ENCODE measurements around the gene ZBTB42. TPM values are rescaled to one million over a fixed set of nuclear protein-coding genes. Genes with fewer than 3 reads are reported as not detected.

ZBTB42 gene
- total RNA-seq, 1 donor from 2014 or later: 2.2 TPM

DNA sequence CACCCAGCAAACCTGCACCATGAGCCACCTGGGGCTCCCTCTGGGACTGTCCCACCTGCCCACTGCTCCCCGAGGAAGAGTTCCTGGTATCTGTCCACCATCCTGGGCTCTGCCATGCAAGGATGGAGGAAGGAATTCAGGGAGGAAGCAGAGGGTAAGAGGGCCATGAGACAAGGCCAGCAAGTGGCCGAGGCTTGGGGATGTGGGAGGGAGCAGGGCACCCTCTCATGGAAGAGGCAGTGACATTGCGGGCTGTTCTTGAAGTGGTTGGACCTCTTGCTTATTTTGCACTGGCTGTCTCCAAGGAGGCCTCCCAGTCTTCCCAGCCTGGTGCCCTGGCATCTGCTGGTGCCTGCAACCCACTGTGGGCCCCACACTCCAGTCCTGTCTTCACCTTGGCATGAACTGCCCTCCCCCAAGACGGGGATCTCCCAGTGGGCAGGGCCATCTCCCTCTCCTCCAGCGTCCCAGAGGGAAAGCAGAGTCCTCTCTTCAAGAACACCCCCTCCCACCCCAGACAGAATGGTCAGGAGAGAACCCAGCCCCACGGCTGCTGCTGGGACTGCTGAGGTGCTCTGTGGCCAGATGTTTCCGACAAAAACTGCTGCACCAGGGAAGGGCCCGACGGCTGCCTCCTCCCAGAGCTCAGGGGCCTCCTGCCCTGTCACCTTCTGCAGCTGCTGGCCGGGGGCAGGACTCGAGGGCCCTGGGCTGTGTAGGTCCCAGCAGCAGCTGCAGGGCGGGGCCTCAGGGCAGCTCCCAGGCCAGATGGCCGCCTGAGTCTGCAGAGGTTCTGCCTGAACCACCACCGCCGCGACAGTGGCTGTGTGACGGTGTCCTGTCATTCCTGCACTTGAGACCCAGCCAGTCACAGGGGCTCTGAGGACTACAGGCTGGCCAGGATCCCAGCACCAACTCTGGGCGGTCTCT, 3.5 kb upstream of the ZBTB42 start:
- DNase-seq (ENCODE audit: low read depth, low spot score): no peak
- H3K27ac Mint-ChIP-seq (ENCODE audit: unreplicated experiment): no peak overlapping the region
- H3K27me3 Mint-ChIP-seq (ENCODE audit: low read depth): peaks cover 54% of the 10 kb centered on the region
- no peaks in the 10 kb centered on the region for H3K36me3 Mint-ChIP-seq (ENCODE audit: low read depth)
- H3K4me3 Mint-ChIP-seq: peak overlapping the region; percentile 90
- no peaks in the 10 kb centered on the region for H3K9me3 Mint-ChIP-seq
- TF ChIP-seq, protein P1, sequence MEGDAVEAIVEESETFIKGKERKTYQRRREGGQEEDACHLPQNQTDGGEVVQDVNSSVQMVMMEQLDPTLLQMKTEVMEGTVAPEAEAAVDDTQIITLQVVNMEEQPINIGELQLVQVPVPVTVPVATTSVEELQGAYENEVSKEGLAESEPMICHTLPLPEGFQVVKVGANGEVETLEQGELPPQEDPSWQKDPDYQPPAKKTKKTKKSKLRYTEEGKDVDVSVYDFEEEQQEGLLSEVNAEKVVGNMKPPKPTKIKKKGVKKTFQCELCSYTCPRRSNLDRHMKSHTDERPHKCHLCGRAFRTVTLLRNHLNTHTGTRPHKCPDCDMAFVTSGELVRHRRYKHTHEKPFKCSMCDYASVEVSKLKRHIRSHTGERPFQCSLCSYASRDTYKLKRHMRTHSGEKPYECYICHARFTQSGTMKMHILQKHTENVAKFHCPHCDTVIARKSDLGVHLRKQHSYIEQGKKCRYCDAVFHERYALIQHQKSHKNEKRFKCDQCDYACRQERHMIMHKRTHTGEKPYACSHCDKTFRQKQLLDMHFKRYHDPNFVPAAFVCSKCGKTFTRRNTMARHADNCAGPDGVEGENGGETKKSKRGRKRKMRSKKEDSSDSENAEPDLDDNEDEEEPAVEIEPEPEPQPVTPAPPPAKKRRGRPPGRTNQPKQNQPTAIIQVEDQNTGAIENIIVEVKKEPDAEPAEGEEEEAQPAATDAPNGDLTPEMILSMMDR (conservative IDR thresholded peaks at IDR 0.05): no peak
- peaks cover 42% of the 10 kb centered on the region for H3K4me1 Mint-ChIP-seq

DNA sequence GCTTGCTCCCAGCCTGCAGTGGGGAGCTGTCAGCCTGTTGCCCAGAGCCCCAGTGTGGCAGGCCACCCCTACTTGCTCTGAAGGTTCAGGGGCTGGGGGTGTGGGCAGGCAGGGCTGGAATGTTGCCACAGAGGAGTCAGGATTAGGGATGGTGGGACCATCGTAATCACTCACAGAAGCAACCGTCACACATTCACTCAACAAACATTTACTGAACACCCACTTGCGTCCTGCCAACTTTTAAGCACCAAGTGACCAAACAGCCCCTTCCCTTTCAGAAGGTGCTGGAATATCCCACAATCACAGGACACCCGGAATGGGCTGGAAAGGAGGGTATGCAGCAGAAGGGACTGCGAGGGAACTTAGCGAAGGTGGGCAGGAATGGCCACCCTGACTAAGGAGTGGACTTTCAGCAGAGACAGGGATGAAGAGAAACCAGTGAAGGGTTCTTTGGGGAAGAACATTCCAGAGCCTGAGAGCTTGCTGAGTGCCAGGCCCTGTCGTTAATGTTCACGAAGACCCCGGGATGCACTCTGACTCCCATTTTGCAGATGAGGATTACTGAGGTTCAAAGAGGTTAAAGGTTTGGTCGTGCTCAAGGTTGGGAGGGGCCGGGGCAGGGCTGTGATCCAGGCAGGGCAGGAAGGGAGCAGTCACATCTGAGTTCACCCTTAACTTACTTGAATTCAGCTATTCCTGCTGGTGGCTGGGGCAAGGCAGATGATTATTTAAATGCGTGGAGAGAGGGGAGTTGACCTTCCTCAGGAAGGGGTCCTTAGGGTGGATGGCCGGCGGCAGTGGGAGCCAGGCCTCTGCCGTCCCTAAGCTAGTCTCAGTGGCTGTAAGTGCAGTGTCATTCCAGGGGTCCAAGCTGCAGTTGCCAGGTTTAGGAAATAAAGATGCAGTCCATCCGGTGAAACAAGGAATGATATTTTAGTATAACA, 2.3 kb upstream of the ZBTB42 start:
- Mint-ChIP-seq H3K4me3 (peak overlapping the region; percentile 90), H3K4me1 (peaks cover 33% of the 10 kb centered on the region), H3K27ac (ENCODE audit: unreplicated experiment) (no peak overlapping the region), H3K27me3 (ENCODE audit: low read depth) (peaks cover 58% of the 10 kb centered on the region), H3K9me3 (no peaks in the 10 kb centered on the region), H3K36me3 (ENCODE audit: low read depth) (no peaks in the 10 kb centered on the region)
- DNase-seq (ENCODE audit: low read depth, low spot score): no peak
- TF ChIP-seq, protein P1 (conservative IDR thresholded peaks at IDR 0.05): no peak

DNA sequence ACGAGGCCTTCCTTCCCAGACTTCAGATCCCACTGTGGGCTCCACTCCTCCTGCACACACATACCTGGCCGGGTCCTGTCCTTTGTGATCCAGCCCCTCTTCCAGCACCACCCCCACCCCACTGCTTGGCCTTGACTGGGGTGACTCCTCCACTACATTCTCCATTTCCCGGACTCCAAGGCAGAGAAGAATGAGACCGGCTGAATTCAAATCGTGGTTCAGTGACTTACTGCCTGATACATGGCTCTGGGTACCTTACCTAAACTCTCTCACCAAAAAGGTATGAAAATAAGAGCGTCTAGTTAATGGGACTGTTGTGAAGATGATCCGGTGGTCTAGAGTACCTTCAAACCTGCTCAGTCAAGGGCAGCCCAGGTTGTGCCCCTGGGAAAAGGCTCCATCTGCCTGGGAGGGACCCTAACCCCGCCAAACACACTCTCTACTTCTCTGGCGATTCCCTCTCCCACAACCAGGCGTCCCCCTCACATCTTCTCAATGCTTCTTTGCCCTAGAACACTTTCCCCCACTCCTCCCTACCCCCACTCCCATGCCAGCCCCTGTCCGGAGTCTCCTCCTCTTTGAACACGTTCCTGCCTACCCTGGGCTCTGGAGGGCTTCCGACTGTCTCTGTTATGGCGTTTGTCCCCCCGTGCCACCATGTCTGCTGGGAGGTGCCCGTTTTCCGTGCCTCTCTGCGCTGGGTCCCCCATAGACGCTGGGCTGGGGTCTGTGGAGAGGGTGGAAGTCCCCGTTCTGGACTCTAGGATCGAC, 1.5 kb upstream of the ZBTB42 start:
- H3K36me3 Mint-ChIP-seq (ENCODE audit: low read depth): no peaks in the 10 kb centered on the region
- no peak for DNase-seq (ENCODE audit: low read depth, low spot score)
- no peak overlapping the region for H3K27ac Mint-ChIP-seq (ENCODE audit: unreplicated experiment)

GRCh38 chr14:104800015-104800770, 708 bp upstream of the ZBTB42 start:
- H3K4me3 Mint-ChIP-seq: peak overlapping the region; percentile 90

More for the DNA sequence above, 1.5 kb upstream of the ZBTB42 start:
- TF ChIP-seq, protein P1 (conservative IDR thresholded peaks at IDR 0.05): peak; percentile 12
- H3K4me1 Mint-ChIP-seq: peaks cover 24% of the 10 kb centered on the region
- H3K27me3 Mint-ChIP-seq (ENCODE audit: low read depth): peaks cover 63% of the 10 kb centered on the region
- no peaks in the 10 kb centered on the region for H3K9me3 Mint-ChIP-seq
- peak overlapping the region; percentile 90 for H3K4me3 Mint-ChIP-seq

More at GRCh38 chr14:104800015-104800770, 708 bp upstream of the ZBTB42 start:
- no peaks in the 10 kb centered on the region for H3K36me3 Mint-ChIP-seq (ENCODE audit: low read depth)
- TF ChIP-seq, protein P1 (conservative IDR thresholded peaks at IDR 0.05): peak; percentile 47
- DNase-seq (ENCODE audit: low read depth, low spot score): no peak
- no peaks in the 10 kb centered on the region for H3K9me3 Mint-ChIP-seq
- H3K27me3 Mint-ChIP-seq (ENCODE audit: low read depth): peaks cover 63% of the 10 kb centered on the region
- H3K4me1 Mint-ChIP-seq: peaks cover 21% of the 10 kb centered on the region
- H3K27ac Mint-ChIP-seq (ENCODE audit: unreplicated experiment): no peak overlapping the region
